Gastroesophageal sphincter (tissue), 3 donors: ENCODE measurements around the gene MCF2.

ENCODE experiments used
- EP300 ChIP-seq: sonication (generic); formaldehyde crosslinking; IDR thresholded peaks from one replicate; pipeline ENCODE4 v1.6.1; 2017; ENCODE audit warnings: antibody characterized with exemption, mild to moderate bottlenecking
- POLR2A ChIP-seq, 2 donors: fragments of 450-650 bp; IDR thresholded peaks; one replicate each; pipeline ENCODE4 v1.6.1; 2017; ENCODE audit warnings: antibody characterized with exemption in 2 of 2, mild to moderate bottlenecking in 2 of 2, moderate library complexity in 1 of 2
- POLR2AphosphoS5 ChIP-seq: sonication (generic); formaldehyde crosslinking; IDR thresholded peaks from one replicate; pipeline ENCODE4 v1.6.1; 2017; ENCODE audit warnings: antibody characterized with exemption
- TF ChIP-seq, protein P1 (sequence below), 4 experiments: fragments of 200-600 bp in 2 of 4; fragments of 450-650 bp in 2 of 4; sonication (generic) in 1 of 4; IDR thresholded peaks; one replicate each; pipeline ENCODE4 v1.5.1; 2017 to 2019; ENCODE audit warnings: antibody characterized with exemption in 4 of 4, mild to moderate bottlenecking in 2 of 4, moderate library complexity in 2 of 4

DNA sequence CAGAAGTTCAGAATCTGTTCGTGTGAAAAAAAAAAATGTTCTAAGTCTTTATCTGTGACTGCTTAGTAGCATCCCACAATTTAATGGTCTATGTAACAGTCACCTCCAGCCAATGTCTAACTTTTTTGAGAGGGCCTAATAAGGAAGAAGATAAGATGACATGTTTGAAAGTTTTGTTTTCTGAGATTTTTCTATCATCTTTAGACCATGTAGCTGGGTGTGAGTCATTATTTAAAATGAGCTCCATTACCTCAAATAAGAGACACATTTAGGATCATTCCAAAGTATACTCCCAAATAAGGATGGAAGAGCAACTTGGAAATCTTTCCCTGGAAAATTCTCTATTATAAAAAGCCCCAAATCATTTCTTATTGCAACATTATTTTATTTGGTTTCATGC is 28.2 kb upstream of the MCF2 start:
- TF ChIP-seq, protein P1, sequence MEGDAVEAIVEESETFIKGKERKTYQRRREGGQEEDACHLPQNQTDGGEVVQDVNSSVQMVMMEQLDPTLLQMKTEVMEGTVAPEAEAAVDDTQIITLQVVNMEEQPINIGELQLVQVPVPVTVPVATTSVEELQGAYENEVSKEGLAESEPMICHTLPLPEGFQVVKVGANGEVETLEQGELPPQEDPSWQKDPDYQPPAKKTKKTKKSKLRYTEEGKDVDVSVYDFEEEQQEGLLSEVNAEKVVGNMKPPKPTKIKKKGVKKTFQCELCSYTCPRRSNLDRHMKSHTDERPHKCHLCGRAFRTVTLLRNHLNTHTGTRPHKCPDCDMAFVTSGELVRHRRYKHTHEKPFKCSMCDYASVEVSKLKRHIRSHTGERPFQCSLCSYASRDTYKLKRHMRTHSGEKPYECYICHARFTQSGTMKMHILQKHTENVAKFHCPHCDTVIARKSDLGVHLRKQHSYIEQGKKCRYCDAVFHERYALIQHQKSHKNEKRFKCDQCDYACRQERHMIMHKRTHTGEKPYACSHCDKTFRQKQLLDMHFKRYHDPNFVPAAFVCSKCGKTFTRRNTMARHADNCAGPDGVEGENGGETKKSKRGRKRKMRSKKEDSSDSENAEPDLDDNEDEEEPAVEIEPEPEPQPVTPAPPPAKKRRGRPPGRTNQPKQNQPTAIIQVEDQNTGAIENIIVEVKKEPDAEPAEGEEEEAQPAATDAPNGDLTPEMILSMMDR (IDR thresholded peaks at IDR 0.05): no peak
- TF ChIP-seq POLR2AphosphoS5: no peak
- TF ChIP-seq EP300: no peak
- no peak for TF ChIP-seq POLR2A (IDR thresholded peaks at IDR 0.05)
